Fibroblast of the aortic adventitia (primary cell): Measurements from ENCODE around the gene KCNJ9. TPM values are rescaled to one million over a fixed set of nuclear protein-coding genes. Genes with fewer than 3 reads are reported as not detected.

ENCODE experiments used
- DNase-seq: peaks from one replicate; pipeline ENCODE4 v3.0.0-alpha.2; 2010; ENCODE audit warnings: low read depth
- H3K4me3 ChIP-seq: 2 replicates; pipeline ENCODE4 v1.5.1; 2011; ENCODE audit warnings: low read depth, mild to moderate bottlenecking, control low read depth, low read length, moderate library complexity
- CTCF ChIP-seq: IDR thresholded peaks from 2 replicates; pipeline ENCODE4 v1.5.1; 2011; ENCODE audit warnings: mild to moderate bottlenecking, low read length, control low read depth, inconsistent platforms; ENCODE audit not compliant: insufficient read depth
- total RNA-seq: library from RNA; depleted of rRNA; stranded (reverse); fragments of >200 nt; gene quantifications from 2 replicates; pipeline ENCODE4 v1.2.3, GENCODE V29; 2012; ENCODE audit warnings: low replicate concordance

Gene KCNJ9
- total RNA-seq, 1 donor: not detected

DNA sequence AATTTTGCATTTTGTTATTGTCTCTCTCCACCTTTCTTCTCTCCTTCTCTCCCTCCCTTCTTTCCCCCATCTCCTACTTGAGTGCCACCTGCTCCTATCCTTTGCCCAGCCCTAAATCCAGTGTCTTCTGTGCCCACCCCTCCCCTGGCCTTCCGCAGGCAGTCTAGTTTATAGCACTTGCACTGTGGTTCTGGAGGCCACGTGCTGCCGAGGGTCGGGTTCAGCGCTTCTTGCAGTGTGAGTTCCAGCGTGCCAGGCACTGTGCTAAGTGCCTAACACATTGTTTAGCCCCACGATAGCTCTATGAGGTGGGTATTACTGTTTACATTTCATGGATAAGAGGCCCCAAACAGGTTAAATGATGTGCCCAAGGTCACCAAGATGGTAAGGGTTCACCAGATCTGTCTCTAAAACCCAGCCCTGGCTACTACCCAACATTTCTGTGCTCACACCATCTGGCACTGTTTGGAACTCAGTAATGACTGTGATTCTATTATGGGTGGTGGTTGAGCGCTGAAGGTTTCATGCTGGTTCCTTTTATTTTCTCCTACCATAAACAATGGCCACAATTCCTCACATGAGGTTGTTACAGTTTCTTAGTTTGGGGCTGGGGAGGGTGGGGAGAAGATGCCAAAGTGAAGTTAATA, 56.0 kb downstream of the KCNJ9 start:
- H3K4me3 ChIP-seq: no peak overlapping the region
- TF ChIP-seq CTCF: no peak

GRCh38 chr1:160139840-160140239, 58.5 kb downstream of the KCNJ9 start:
- DNase-seq: no peak
- TF ChIP-seq CTCF: no peak
- no peak overlapping the region for H3K4me3 ChIP-seq

More for the DNA sequence above, 56.0 kb downstream of the KCNJ9 start:
- DNase-seq: no peak

Other genes starting within 250 kb of the KCNJ9 start
- gene VSIG8, start 218.9 kb upstream of the KCNJ9 start, total RNA-seq: not detected in 2 replicates
- gene CFAP45, start 181.4 kb upstream of the KCNJ9 start, total RNA-seq: 0.27 and 1.4 TPM in 2 replicates
- 62.4 and 228 TPM in 2 replicates for gene TAGLN2, start 156.0 kb upstream of the KCNJ9 start, total RNA-seq
- 2.0 TPM in 1 of 2 replicates, not detected in the other for gene IGSF9, start 135.9 kb upstream of the KCNJ9 start, total RNA-seq
- not detected in 2 replicates for gene SLAMF9, start 127.3 kb upstream of the KCNJ9 start, total RNA-seq
- 3.3 and 7.7 TPM in 2 replicates for gene PIGM, start 49.5 kb upstream of the KCNJ9 start, total RNA-seq
- not detected in 2 replicates for gene KCNJ10, start 11.4 kb upstream of the KCNJ9 start, total RNA-seq
- gene IGSF8, start 17.1 kb downstream of the KCNJ9 start, total RNA-seq: 10.1 and 10.8 TPM in 2 replicates
- gene ATP1A2, start 34.2 kb downstream of the KCNJ9 start, total RNA-seq: 0.27 TPM in 1 of 2 replicates, not detected in the other
- gene ATP1A4, start 70.1 kb downstream of the KCNJ9 start, total RNA-seq: not detected in 2 replicates
- 0.18 TPM in 1 of 2 replicates, not detected in the other for gene CASQ1, start 109.0 kb downstream of the KCNJ9 start, total RNA-seq
- gene PEA15, start 123.8 kb downstream of the KCNJ9 start, total RNA-seq: 72.1 and 224 TPM in 2 replicates
- 63.0 and 76.6 TPM in 2 replicates for gene DCAF8, start 181.0 kb downstream of the KCNJ9 start, total RNA-seq
- 39.1 and 55.1 TPM in 2 replicates for gene PEX19, start 203.6 kb downstream of the KCNJ9 start, total RNA-seq